ENCODE data around the gene PRR22. TPM values are rescaled to one million over a fixed set of nuclear protein-coding genes. Genes with fewer than 3 reads are reported as not detected.
"Not testable (repeated sequence)": the region's sequence is repeated elsewhere in the genome, so short reads cannot be mapped to it uniquely, and the experiment has no call there.

PRR22 gene
- total RNA-seq, 1 donor: 0.36 TPM

DNA sequence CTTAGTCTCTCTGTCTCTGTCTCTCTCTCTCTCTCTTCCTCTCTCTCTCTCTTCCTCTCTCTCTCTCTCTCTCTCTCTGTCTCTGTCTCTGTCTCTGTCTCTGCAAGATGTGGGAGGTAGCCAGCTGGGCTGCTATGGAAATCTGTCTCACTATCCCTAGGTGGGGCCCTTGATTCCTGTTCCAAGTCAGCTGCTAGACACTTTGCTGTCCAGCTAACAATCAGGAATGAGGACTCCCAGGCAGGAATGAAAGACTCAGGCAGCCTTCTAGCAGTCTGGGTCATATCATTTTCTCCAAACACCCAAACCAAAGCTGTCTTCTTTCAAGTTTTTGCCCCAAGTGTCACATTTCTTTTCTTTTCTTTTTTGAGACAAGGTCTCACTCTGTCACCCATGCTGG, 40.9 kb downstream of the PRR22 start:
- Histone ChIP-seq H3K4me3 (ENCODE audit: insufficient read depth, low read length) (no peak overlapping the region), H3K9me3 (ENCODE audit: low read depth, low read length) (no peaks in the 10 kb centered on the region), H3K27me3 (ENCODE audit: insufficient read depth, low read length) (no peaks in the 10 kb centered on the region), H3K79me2 (ENCODE audit: insufficient read depth, low read length) (no peaks in the 10 kb centered on the region), H4K20me1 (ENCODE audit: insufficient read depth, low read length) (no peaks in the 10 kb centered on the region), H3K4me2 (ENCODE audit: insufficient read depth, low read length) (no peak overlapping the region), H2AFZ (ENCODE audit: low read length) (no peak overlapping the region), H3K27ac (ENCODE audit: low read depth, low read length) (no peak overlapping the region), H3K4me1 (ENCODE audit: insufficient read depth, low read length) (no peaks in the 10 kb centered on the region), H3K36me3 (ENCODE audit: insufficient read depth, low read length) (no peaks in the 10 kb centered on the region)
- TF ChIP-seq, protein P1, sequence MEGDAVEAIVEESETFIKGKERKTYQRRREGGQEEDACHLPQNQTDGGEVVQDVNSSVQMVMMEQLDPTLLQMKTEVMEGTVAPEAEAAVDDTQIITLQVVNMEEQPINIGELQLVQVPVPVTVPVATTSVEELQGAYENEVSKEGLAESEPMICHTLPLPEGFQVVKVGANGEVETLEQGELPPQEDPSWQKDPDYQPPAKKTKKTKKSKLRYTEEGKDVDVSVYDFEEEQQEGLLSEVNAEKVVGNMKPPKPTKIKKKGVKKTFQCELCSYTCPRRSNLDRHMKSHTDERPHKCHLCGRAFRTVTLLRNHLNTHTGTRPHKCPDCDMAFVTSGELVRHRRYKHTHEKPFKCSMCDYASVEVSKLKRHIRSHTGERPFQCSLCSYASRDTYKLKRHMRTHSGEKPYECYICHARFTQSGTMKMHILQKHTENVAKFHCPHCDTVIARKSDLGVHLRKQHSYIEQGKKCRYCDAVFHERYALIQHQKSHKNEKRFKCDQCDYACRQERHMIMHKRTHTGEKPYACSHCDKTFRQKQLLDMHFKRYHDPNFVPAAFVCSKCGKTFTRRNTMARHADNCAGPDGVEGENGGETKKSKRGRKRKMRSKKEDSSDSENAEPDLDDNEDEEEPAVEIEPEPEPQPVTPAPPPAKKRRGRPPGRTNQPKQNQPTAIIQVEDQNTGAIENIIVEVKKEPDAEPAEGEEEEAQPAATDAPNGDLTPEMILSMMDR (IDR thresholded peaks at IDR 0.05; ENCODE audit: extremely low read depth, low read depth, low read length): no peak
- DNase-seq (ENCODE audit: insufficient read length, low spot score, missing footprints): peak; percentile 48

DNA sequence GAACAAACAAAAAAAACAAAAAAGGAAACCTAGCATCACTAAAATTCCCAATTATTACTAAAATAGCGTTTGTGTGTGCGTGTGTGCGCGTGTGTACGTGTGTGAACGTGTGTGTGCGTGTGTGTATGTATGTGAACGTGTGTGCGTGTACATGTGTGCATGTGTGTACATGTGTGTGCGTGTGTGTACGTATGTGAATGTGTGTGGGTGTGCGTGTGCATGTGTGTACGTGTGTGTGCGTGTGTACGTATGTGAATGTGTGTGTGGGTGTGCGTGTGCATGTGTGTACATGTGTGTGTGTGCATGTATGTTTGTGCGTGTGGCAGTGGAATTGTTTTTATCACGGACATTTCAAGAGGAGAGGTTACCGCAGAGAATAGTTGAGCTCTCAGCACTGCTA, 42.5 kb downstream of the PRR22 start:
- no peak overlapping the region for H2AFZ ChIP-seq (ENCODE audit: low read length)
- no peaks in the 10 kb centered on the region for H3K36me3 ChIP-seq (ENCODE audit: insufficient read depth, low read length)
- no peaks in the 10 kb centered on the region for H3K9me3 ChIP-seq (ENCODE audit: low read depth, low read length)
- H3K4me3 ChIP-seq (ENCODE audit: insufficient read depth, low read length): no peak overlapping the region
- TF ChIP-seq, protein P1 (IDR thresholded peaks at IDR 0.05; ENCODE audit: extremely low read depth, low read depth, low read length): no peak
- no peaks in the 10 kb centered on the region for H3K27me3 ChIP-seq (ENCODE audit: insufficient read depth, low read length)
- H3K79me2 ChIP-seq (ENCODE audit: insufficient read depth, low read length): no peaks in the 10 kb centered on the region
- H3K4me2 ChIP-seq (ENCODE audit: insufficient read depth, low read length): no peak overlapping the region
- no peak overlapping the region for H3K27ac ChIP-seq (ENCODE audit: low read depth, low read length)
- no peaks in the 10 kb centered on the region for H3K4me1 ChIP-seq (ENCODE audit: insufficient read depth, low read length)
- H4K20me1 ChIP-seq (ENCODE audit: insufficient read depth, low read length): no peaks in the 10 kb centered on the region
- DNase-seq (ENCODE audit: insufficient read length, low spot score, missing footprints): no peak

DNA sequence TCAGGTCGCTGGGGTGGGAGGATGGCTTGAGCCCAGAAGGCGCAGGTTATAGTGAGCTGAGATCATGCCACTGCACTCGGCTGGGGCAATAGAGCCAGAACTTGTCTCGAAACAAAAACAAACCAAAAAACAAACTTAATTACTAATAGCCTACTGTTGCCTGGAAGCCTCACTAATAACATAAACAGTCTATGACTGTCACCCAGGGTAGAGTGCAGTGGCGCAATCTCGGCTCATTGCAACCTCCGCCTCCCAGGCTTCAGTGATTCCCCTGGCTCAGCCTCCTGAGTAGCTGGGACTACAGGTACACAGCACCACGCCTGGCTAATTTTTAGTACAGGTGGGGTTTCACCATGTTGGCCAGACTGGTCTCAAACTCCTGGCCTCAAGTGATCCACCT, 46.1 kb downstream of the PRR22 start:
- Histone ChIP-seq H3K4me2 (ENCODE audit: insufficient read depth, low read length) (no peak overlapping the region), H2AFZ (ENCODE audit: low read length) (no peak overlapping the region), H4K20me1 (ENCODE audit: insufficient read depth, low read length) (no peaks in the 10 kb centered on the region), H3K27ac (ENCODE audit: low read depth, low read length) (no peak overlapping the region), H3K36me3 (ENCODE audit: insufficient read depth, low read length) (no peaks in the 10 kb centered on the region), H3K4me3 (ENCODE audit: insufficient read depth, low read length) (no peak overlapping the region), H3K27me3 (ENCODE audit: insufficient read depth, low read length) (no peaks in the 10 kb centered on the region), H3K9me3 (ENCODE audit: low read depth, low read length) (no peaks in the 10 kb centered on the region), H3K79me2 (ENCODE audit: insufficient read depth, low read length) (no peaks in the 10 kb centered on the region), H3K4me1 (ENCODE audit: insufficient read depth, low read length) (no peaks in the 10 kb centered on the region)
- DNase-seq (ENCODE audit: insufficient read length, low spot score, missing footprints): no peak
- TF ChIP-seq, protein P1 (IDR thresholded peaks at IDR 0.05; ENCODE audit: extremely low read depth, low read depth, low read length): no peak

DNA sequence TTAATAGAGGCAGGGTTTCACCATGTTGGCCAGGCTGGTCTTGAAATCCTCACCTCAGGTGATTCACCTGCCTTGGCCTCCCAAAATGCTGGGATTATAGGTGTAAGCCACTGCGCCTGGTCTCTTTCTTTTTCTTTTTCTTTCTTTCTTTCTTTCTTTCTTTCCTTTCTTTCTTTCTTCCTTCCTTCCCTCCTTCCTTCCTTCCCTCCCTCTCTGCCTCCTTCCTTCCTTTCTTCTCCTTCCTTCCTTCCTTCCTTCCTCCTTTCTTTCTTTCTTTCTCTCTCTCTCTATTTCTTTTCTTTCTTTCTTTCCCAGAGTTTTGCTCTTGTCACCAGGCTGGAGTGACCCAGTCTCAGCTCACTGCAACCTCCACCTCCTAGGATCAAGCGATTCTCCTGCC, 51.4 kb downstream of the PRR22 start:
- not testable (repeated sequence) for DNase-seq (ENCODE audit: insufficient read length, low spot score, missing footprints); H4K20me1 ChIP-seq (ENCODE audit: insufficient read depth, low read length); H3K27ac ChIP-seq (ENCODE audit: low read depth, low read length); H3K9me3 ChIP-seq (ENCODE audit: low read depth, low read length); H2AFZ ChIP-seq (ENCODE audit: low read length); H3K36me3 ChIP-seq (ENCODE audit: insufficient read depth, low read length); H3K4me2 ChIP-seq (ENCODE audit: insufficient read depth, low read length); H3K4me1 ChIP-seq (ENCODE audit: insufficient read depth, low read length); H3K4me3 ChIP-seq (ENCODE audit: insufficient read depth, low read length); H3K27me3 ChIP-seq (ENCODE audit: insufficient read depth, low read length); H3K79me2 ChIP-seq (ENCODE audit: insufficient read depth, low read length)

Other genes starting within 250 kb of the PRR22 start
- under 0.01 and 0.36 TPM in 2 replicates for gene TINCR, start 216.8 kb downstream of the PRR22 start, total RNA-seq
- gene SAFB2, start 162.0 kb downstream of the PRR22 start, total RNA-seq: 38.0 and 43.0 TPM in 2 replicates
- 33.7 and 42.4 TPM in 2 replicates for gene SAFB, start 161.7 kb downstream of the PRR22 start, total RNA-seq
- gene MICOS13, start 104.2 kb downstream of the PRR22 start, total RNA-seq: 21.0 and 25.9 TPM in 2 replicates
- 12.1 and 14.8 TPM in 2 replicates for gene HSD11B1L, start 103.7 kb downstream of the PRR22 start, total RNA-seq
- gene RPL36, start 94.5 kb downstream of the PRR22 start, total RNA-seq: 228 and 257 TPM in 2 replicates
- 130 and 163 TPM in 2 replicates for gene LONP1, start 64.6 kb downstream of the PRR22 start, total RNA-seq
- under 0.01 TPM in 2 replicates for gene CATSPERD, start 64.1 kb downstream of the PRR22 start, total RNA-seq
- gene DUS3L, start 6.4 kb upstream of the PRR22 start, total RNA-seq: 21.2 and 30.0 TPM in 2 replicates
- not detected in 2 replicates for gene NRTN, start 20.3 kb upstream of the PRR22 start, total RNA-seq
- not detected in 2 replicates for gene FUT6, start 55.0 kb upstream of the PRR22 start, total RNA-seq
- not detected in 2 replicates for gene FUT3, start 66.7 kb upstream of the PRR22 start, total RNA-seq
- gene FUT5, start 85.8 kb upstream of the PRR22 start, total RNA-seq: not detected in 2 replicates
- 235 and 265 TPM in 2 replicates for gene NDUFA11, start 119.0 kb upstream of the PRR22 start, total RNA-seq
- 12.3 and 12.7 TPM in 2 replicates for gene VMAC, start 120.1 kb upstream of the PRR22 start, total RNA-seq
- 10.6 and 18.1 TPM in 2 replicates for gene CAPS, start 129.5 kb upstream of the PRR22 start, total RNA-seq
- gene RANBP3, start 193.4 kb upstream of the PRR22 start, total RNA-seq: 40.5 and 42.1 TPM in 2 replicates

All from osteoblast (primary cell).